Uterus (tissue), 2 donors: ENCODE data around the gene OS9.

Experiments used
- CTCF ChIP-seq, 4 experiments: fragments of 200-600 bp in 2 of 4; fragments of 450-650 bp in 2 of 4; sonication (generic) in 2 of 4; IDR thresholded peaks; one replicate each; pipeline ENCODE4 v1.5.1; 2016 to 2019; ENCODE audit warnings: antibody characterized with exemption in 4 of 4, mild to moderate bottlenecking in 2 of 4, moderate library complexity in 1 of 4
- POLR2A ChIP-seq, 2 donors: fragments of 450-650 bp; IDR thresholded peaks; one replicate each; pipeline ENCODE4 v1.6.1; 2016; ENCODE audit warnings: antibody characterized with exemption in 2 of 2, mild to moderate bottlenecking in 1 of 2, moderate library complexity in 1 of 2

GRCh38 chr12:57674691-57675090, 19.2 kb upstream of the OS9 start:
- TF ChIP-seq CTCF (IDR thresholded peaks at IDR 0.05) (no peak), POLR2A (IDR thresholded peaks at IDR 0.05) (no peak)
